HG03060 (cell line): ENCODE results near the gene SLC10A7.
A peak's percentile ranks its signal among the peaks of the same experiment; 100 is the strongest.

ENCODE experiments used
- ATAC-seq: cut with Tn5 transposase; IDR thresholded peaks from one replicate; pipeline ENCODE4 v1.9.1; 2021; ENCODE audit warnings: low read depth, moderate number of reproducible peaks; ENCODE audit not compliant: unreplicated experiment

Gene SLC10A7, protein sequence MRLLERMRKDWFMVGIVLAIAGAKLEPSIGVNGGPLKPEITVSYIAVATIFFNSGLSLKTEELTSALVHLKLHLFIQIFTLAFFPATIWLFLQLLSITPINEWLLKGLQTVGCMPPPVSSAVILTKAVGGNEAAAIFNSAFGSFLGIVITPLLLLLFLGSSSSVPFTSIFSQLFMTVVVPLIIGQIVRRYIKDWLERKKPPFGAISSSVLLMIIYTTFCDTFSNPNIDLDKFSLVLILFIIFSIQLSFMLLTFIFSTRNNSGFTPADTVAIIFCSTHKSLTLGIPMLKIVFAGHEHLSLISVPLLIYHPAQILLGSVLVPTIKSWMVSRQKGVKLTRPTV

DNA sequence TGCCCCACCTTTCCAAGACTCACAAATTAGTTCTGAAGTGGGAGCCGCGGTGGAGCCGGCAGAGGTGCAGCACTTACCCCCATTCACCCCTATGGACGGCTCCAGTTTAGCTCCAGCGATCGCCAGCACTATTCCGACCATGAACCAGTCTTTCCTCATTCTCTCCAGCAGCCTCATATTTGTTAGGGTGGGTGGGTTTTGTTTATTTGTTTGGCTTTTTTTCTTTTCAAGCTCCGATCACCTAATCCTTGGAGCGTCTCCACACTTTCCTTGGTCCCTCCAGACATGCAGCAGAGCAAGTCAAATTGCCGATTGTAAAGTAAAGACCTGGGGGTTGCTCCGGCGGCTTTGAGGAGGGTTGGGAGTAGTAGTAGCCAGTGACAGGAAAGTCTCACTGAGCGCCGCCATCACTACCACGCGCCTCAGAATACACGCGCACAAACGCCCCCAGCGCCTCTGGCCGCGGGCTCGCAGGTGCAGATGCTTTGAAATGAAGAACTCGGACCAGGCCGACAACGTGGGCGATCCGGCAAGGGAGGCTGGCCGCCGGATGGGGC, at the start of gene SLC10A7:
SLC10A7 (minus strand) TSS at position 400 of the 557 bp plus-strand sequence; CDS start at position 177, 223 bp downstream.
- peak; percentile 41 for ATAC-seq

DNA sequence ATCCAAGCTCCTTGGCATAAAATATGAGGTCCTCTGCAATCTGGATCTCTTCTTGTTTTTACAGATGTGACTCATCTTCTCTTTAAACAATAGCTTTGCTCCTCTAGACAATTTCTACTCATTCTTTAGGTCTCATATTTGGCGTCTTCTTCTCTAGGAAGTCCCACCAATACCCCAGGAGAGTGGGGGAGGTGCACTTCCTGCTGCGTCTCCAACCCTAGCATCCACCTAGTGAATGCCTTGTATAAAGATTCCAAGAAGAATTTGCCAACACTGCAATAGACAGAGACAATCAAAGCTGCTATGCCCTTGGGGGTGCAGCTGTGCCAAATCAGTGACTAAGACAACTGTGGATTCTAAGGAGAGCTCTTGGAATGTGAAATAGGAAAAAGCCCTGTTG, 45.7 kb upstream of the SLC10A7 start:
- no peak for ATAC-seq

GRCh38 chr4:146564492-146564891, 42.8 kb upstream of the SLC10A7 start:
- ATAC-seq: no peak

- ATAC-seq: no peak
Measured at GRCh38 chr4:146550161-146550560, 28.4 kb upstream of the SLC10A7 start.

- no peak for ATAC-seq
Measured at GRCh38 chr4:146548443-146548842, 26.7 kb upstream of the SLC10A7 start.

DNA sequence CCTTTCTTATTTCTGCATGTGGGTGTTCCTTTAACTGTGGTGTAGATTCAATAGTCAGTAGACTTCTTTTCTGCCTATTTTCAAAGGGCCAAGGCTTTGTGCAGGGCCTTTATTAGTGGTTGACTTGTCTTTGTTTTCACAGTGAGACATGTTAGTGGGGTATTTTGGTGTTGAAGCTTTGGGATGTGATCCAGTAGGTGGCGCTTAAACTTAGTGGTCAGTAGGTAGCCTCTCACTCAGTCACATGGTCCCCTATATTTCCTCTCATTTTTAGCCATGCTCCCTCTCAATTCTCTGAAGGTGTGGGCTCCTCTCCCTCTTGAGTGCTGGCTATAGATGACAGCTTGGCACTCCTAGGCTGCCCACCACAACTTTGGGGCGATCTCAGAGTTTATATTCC, 23.4 kb upstream of the SLC10A7 start:
- ATAC-seq: no peak

- ATAC-seq: no peak
Measured at GRCh38 chr4:146534178-146534577, 12.4 kb upstream of the SLC10A7 start.

DNA sequence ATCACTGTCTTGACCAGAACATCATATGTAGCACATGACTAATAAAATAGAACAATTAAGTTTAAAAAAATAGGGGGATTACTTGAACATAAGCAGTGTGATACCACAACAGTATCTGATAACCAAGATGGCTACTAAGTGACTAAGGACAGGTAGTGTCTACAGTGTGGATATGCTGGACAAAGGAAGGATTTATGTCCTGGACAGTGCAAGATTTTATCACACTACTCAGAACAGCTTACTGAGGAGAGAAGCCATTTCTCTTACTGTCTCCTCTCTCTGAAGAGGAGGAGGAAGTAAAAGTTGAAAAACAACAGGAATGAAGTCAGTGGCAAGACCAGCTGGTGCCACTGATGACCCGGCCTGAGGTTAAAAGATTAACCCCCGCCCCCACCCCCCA, 4.0 kb upstream of the SLC10A7 start:
- ATAC-seq: no peak

GRCh38 chr4:146524663-146525062, 2.9 kb upstream of the SLC10A7 start:
- ATAC-seq: no peak

DNA sequence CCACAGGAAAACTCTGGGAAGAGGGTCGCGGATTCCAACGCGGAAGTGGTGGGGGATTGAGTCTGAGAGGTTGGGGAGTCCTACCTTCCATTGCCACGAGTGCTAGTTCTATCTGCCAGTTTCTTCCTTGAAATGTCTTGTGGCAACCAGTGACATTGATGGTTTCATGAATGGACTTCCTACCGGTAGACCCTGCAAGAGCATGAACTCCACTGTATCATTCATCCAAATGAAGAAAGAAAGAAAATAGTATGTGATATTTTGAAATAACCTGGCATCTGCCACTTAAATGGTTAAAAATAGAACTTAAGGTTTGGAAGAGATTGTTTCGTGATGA, 1.1 kb upstream of the SLC10A7 start:
- ATAC-seq: peak; percentile 13

DNA sequence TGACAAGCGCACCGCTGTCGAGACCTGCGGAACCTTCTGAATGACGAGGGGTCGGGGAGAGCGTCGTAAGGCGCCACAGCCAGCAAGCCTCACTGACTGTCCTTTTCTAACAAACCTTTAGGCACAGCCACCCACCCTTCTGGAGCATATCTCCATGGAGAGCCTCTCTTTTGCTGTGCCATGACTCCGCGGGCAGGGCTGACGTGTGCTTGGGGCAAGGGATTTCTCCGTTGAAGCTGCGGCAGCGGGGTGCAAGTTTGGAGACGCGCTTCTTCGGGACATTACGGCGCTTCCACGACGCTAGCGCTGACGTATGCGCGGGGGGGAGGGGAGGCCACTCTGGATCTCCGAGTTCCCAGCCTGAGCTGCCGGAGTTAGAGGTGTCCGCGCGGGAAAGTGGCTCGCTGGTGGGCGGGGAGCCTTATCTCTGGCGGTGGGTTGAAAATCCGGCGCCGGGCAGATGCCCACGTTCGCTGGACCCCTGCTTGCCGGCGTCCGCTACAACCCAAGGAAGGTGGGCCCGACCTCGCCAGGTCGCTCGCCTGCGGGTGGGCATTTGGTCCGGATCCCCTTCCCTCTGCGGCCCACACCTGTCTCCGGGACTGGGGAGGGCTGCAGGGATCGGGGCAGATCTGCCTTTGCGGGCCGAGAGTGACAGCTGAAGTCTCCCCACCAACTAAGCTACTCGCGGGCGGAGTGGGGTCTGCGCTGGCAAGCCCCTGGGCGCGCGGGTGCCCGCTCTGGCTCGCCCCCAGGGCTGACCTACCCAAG, 543 bp upstream of the SLC10A7 start:
- peak; percentile 38 for ATAC-seq

DNA sequence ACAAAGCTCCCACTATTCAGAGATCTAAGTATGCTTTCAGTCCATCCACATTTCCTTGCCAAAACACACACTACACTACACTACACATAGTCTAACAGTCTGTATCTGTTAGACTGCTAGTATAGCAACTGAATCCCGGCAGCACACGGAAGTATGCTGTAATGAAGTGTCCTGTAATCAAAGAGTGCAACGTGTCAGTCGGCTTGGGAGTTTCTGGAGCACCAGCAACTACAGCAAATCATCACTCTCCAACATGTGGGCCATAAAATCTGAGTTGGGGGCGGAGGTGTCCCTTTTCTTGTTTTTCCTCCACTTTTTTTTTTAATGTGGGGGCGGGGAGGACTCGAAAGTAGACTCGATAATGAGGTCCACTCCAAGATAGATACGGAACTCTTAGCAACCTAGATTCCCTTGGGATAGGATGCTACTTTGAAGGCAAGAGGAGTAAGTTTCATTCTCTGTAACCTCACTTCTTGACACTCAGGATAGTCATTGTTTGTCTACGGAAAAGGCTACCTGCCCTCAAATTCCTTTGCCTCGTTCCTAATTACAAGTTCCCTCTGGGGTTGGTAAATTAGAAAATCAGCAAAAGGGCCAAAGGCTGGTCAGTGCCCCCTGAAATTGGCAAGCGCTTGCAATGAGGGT, 722 bp downstream of the SLC10A7 start:
- peak; percentile 51 for ATAC-seq

DNA sequence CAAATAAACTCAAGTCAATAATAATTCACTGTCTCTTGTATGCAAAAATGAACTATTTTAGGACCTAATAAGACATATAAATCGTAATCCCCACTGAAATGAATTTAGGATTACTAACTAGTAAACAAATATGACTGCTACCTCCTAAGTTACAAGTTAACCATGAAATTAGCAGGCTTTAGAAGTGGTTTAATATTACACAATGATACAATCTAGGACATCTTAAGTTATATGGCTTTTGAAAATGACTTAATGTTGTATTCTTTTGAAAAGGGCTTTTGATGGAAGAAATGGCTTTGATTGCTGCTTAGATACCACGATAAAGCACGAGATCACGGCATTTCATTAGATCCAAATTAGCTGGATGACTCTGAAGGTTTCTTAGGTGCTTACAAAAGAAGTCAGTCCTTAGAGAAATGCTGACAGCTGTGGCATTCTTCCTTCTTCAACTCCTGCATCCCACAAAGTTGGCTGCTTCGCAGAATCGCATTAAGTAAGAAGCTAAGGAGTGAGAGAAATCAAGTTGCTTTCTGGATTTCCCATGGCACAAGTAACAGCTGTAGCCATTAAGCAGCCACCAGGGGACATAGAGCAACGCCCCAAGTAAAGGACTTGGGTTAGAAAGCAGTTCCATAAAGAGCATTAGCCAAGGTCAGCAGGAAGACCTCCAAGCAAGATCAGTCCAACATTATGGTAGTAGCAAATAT, 6.9 kb downstream of the SLC10A7 start:
- ATAC-seq: no peak

DNA sequence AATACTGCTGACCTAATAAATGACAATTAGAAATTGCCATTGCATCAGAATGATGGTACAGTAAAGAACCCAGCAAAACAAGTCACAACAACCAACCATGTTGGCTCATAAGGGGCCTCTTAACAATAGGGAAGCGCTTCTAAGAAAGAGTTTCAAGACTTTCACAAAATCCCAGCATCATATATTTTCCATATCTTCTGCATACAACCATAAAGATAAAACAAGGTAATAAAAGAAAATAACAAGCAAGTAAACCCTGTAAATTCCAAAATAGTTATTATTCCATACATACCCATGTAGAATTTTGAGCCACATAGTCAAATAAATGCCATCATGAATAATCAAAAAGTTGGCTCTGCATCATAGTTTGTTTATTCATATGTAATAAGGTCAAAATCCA, 8.2 kb downstream of the SLC10A7 start:
- no peak for ATAC-seq

DNA sequence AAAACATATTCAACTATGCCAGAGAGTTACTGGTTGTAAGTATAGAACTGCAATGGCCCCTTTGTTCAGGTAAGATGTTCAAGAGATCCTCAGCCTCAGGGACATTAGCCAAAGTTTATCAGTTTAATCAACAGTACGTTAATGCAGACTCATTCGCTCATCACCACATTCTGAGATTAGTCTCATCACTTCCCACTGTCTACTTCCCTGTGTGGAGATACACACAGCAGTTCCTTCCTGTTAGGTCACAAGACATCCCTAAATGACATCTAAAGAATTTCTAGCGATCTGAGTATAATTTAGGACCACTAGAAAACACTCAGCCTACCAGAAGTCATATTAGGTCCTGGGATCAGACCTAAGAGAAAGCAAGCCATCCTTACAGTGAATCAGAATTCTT, 10.4 kb downstream of the SLC10A7 start:
- ATAC-seq: no peak

GRCh38 chr4:146510942-146511341, 10.8 kb downstream of the SLC10A7 start:
- no peak for ATAC-seq

- ATAC-seq: no peak
Measured at GRCh38 chr4:146508229-146508939, 13.4 kb downstream of the SLC10A7 start.

GRCh38 chr4:146507632-146508031, 14.1 kb downstream of the SLC10A7 start:
- ATAC-seq: no peak

DNA sequence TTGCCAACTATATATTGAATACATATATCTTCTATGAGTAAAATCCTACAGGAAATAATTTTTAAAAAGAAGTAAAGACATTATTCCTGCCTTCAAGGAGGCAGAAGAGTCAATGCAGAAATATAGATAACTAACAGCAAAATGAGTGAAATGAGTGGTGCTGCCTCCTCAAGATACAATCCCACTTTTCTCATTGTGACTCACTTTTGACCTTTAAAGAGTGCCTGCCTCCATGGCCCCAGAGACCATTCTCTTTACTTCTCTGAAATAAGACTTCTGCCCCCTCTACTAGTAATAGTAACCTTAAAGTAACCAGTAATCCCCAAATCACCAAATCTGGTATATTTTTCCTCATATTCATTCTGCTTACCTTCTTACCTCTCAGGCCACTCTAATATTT, 15.5 kb downstream of the SLC10A7 start:
- ATAC-seq: no peak

DNA sequence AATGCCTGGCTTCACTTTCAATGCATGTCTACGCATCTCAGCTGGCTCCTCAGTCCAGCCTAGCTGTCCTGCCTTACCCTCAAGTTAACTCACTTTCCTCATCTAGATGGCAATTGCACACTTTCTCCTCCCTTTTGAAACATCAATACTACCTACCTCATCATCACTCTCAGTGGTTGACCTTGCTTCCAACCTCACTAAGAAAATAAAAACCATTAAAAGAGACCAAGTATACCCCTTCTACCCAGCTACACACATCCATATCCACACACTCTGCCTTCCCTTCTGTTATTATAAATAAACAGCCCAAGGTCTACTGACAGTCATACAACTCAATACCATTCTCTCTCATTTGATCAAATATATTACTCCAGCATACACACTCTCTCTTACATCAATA, 21.5 kb downstream of the SLC10A7 start:
- ATAC-seq: no peak
